Activated gamma-delta T cell treated with Interleukin-2 at 50 U/mL for 16 hours (primary cell): ENCODE measurements around the gene TBX3.

Source experiments
- DNase-seq: peaks from one replicate; pipeline ENCODE4 v3.0.0-alpha.2; 2020

Gene TBX3

DNA sequence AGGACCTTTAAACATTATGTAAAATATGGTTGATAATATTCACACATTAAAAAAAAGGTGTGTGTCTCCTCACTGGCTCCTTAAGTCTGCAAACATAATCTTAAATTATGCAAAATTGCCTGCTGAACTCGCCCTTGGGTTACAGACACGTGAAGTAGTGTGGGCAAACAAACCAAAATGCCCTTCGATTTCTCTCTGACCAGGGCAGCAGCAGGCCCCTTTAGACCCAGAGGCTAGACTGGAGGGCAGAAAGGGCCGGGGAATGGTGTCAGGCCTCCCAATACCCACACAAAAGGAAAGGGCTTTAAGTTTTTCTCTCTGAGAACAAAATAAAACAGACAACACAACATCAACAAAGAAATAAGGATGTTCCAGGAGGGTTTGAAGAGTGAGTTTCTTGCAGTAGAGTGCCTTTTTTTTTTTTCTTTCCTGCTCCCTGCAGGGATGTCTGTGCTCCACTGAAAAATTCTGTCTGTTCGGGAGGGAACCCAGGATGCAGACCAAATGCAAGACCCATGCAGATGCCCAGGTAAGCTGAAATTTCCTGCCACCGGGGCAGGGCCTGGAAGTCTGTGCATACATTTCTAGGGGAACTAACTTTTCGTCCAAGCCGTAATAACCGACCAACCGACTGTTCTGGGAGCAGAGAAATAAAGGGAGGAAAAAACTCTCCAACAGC is 1.7 kb downstream of the TBX3 start:
- no peak for DNase-seq

DNA sequence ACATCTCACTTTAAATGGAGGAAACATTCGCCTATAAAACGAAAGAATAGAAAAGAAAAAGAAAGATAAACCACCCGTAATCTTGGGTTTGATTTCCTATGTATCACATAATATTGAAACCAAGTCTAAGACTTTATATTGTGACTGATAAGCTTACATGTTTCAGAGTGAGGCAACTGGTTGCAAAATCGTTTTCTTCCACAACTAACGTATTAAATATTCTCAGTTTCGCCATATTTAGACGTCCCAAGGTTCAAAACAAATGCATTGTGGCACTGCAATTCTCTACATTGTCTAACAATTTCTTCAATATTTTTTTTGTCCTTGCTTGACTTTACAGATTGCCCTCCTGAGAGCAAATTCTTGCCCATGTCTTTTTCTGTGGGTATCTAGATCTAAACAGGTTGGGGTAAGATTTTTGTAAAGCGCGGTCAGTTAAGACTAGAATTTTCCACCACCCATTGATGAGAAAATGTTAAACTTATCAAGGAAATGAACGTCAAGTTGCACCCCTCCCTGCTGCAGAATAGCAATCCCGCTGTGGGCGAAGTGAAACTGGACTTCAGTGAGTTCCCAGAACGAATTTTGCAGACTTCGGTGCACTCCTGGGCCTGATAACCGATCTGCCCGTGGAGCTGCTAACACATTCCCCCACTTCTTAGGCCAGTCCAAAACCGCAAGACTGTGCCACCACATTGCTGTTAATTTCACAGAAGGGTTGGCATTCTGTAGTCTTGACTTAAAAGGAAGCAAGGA is 2.7 kb downstream of the TBX3 start:
- DNase-seq, result no peak

DNA sequence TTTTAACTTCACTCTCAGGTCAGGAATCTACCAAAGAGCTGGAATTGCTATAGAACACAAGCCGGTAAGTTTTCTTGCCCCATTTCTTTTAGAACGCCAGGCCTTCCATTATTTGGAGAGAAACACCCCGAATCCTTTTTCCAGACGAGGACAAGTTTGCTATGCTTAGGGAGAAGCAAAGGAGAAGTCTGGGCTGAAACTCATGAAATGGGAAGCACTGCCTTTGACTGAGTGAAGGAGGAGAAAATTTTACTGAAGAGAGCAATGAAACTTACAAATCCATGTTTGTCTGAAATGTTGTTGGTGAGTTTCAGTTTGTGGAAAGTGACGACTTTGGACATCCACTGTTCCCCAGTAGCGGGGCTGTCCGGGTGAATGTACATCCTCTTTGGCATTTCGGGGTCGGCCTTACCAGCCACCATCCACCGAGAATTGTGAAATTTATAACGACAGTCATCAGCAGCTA is 3.3 kb downstream of the TBX3 start:
- no peak for DNase-seq

DNA sequence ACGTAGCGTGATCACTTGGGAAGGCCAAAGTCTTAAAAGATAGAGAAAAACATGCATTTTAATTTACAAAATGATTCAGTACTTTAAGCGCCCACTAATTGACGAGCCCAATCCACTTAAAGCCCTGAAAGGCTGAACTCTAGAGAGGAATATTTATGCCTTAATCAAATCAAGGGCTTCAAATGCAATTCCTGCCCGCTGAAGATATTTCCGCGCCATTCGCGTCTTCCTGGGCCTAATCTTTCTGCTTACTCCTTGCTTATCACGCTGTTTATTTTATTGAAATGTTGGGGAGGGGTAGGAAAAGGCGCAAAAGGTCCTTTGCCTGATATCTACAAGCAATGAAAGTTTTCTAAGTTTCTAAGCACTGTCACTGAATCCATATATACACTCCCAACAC is 4.0 kb downstream of the TBX3 start:
- no peak for DNase-seq

DNA sequence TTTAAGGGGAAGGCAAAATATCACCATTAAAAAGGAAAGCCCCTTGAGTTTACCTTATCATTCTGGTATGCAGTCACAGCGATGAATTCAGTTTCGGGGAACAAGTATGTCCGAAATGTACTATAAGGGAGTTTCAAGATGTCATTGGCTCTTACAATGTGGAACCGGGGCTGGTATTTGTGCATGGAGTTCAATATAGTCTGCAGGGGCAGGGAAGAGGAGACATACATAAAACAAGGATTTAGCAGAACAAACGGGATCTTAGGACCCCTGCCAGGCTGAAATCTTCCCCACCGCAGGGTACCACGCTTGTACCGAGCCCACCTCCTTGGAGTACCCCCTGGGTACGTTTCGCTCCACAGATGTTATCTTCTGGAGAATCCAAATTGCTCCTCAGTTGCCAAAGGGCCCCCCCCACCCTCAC is 4.5 kb downstream of the TBX3 start:
- no peak for DNase-seq

DNA sequence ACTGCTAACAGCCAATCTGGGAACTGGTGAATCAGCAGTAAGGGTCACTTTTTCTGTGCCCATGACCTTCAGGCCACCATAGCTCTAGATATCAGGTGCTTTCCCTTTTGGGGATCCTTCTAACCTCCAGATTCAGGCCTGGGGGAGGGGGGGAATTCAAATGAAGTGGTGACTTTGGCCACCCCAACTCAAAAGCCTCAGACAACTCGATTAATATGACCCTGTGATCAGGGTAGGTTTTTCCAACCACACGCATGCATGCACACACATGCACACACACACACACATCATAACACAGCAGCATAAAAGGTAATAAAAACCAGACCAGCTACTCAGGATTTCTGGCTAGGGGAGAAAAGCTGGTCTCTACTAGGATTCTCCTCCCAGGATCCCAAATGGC is 5.3 kb downstream of the TBX3 start:
- no peak for DNase-seq

DNA sequence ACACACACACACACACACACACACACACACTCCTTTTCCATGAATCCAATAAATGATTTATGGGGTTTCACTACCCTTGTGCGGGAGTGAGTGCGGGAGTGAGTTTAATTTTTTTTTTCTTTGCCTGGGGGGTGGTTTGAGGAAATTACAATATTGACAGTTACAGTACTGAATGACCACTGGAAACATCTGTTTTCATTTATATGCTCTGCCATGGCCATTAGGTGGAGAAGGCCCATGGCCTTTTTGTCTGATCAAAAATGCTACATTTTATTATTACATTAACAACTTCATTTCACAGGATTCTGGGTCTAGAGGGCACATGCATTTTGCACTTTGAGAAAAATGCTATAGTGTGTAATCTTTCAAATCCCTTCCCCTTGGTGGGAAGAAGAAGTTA is 5.9 kb downstream of the TBX3 start:
- DNase-seq, result no peak

DNA sequence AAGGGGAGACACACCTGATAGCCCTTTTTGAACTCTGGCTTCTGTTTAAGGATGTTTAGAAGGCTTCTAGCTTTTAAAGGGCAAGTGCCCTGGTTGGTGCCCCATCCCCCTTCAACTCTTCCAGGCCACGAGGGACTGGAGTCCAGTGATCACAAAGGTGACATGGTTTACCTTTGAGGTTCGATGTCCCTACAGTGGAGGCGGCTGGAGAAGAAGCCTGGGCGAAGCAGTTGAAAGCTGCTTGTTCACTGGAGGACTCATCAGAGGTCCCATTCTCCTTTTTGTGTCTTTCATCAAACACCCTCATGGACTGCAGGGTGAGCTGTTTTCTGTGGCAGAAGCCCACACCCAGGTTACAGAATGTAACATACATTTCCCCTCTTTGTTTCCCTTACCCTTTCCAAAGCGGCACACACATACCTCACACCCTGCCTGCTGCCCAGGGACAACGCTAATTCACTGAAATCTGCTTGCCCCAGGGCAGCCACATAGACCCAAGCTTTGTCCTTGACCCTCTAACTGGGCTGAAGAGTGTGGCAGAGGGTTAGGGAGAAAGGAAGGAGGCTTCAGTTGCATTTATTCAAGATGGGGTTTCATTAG is 7.7 kb downstream of the TBX3 start:
- DNase-seq, result no peak

DNA sequence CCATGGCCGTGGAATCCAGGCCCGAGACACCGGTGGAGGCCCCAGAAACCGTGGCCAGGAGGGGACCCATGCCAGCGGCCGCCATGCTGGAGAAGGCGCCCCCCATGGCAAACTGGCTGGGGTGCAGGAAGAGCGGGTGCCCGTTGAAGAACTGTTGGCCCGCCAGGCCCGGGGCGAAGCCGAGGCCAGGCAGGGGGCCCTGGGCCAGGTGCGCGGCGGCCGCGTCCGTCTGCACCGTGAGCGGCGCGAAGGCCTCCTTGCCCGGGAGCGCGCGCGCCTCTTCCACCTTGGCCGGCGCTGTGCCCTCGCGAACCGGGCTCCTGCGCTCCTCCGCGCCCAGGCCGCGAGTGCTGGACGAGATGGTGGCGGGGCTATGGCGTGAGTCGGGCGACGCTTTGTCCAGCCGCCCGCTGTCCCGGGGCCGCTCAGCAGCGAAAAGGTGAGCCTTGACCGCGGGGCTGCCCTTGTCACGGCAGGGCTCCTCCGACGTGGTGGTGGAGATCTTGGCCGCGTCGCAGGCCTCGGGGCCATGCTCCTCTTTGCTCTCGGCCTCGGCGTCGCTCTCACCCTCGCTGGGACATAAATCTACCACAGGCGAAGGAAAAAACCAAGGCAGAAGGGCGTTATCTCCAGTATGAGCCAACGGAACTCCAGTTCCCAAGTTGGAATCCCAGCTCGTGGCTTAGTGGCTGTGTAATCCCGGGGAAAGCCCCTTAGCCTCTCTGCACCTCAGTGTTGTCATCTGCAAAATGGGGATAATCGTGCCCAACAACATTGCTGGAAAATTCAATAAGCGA is 9.5 kb downstream of the TBX3 start:
- DNase-seq, result no peak

DNA sequence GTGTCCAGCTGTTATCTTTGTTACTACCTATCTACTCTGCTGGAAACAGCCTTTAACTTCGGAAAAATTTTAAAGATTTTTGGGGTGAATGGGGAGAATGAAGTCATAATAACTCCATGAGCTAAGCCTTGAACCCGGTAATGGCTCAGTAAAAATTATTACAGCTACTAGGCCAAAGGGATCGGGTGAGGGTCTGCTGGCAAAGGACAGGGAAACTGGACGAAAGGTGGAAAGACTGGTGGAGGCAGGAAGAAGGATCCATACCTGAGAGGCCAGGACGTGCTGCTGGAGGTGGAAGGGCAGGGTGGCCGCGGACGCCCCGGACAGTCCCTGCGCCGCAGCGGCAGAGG is 10.1 kb downstream of the TBX3 start:
- no peak for DNase-seq

DNA sequence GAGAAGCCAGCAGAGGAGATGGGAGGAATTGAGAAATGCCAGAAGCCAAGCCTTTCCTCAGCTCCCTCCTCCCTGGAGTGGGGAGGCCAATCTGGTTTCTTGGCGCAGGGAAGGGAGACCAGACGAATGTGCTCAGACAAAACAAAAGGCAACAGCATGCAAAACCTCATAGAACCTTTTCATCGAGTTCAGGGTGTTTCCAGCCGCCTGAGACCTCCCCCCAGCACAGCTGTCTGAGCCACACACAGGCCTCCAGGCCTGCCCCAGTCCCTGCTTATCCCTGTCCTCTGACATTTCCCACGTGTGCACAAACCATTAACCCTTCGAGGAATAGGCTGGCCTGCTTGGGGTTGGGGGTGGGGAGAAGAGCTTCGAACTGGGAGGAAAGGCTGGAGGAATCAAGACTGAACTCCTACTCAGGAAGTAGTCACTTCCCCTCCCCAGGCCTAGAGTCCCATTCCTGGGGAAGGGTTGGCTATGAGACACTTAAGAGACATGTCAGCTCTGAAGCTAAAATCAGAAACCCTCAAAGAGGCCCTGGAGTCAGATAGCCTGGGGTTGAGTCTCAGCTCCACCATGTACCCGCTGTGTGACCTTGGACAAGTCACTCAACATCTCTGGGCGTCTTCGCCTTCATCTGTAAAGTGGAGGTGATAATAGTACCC is 10.7 kb downstream of the TBX3 start:
- no peak for DNase-seq

DNA sequence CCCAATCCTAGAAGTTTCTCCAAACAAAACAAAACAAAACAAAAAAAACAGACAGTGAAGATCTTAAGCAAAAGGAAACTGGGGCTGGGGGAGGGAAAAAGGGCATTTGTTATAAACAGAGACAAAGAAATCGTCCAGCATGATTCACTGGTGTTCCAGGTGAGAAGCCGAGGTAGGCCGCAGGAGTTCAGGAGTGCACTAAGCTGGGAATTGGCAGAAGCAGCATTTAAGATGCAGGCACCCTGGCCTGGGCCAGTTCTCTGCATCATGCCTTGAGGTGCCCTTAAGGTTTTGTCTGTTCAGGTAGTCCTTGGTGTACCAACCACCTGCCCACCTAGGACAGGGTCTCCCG is 11.2 kb downstream of the TBX3 start:
- DNase-seq, result no peak

DNA sequence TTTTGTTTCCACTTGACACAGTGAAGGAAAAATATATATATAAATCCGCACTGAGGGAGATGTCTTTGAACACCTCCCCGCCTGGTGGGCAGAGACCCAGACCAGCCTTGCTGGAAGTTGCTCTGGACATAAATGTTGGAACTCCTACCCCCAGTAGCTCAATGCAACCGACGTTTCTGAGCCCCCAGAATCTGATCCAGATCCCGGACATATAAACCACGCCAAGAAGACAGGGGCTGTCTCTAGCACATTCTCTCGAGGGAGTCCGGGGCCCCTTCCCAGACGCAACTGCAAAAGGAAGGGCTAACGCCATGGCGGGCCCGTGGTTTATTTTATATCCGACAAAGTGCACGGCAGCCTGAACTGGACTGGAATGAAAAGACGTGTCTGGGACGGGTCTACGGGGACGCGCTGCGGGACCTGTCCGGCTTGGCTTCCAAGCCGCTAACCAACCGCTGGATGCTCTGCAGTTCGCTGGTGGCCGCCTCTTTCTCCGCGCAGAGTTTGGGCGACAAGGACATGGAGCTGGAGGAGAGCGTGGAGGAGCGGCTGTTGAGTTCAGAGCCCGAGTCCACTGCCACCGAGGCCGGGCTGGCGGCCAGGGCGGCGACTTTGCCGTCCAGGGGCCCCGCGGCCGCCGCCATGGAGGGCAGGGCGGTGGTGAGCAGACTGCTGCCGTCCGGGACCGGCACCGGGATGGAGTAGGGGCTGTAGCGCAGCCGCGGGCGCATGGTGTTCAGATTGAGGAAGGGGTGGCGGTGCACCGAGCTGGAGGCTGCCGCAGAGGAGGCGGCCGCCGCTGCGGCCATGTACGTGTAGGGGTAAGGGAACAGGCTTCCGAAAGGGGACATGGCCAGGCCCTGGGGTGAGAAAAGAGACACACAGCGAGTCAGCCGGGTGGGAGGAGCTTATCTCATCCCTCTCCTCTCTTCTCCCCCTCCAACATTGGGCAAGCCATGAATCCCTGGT is 12.2 kb downstream of the TBX3 start:
- no peak for DNase-seq

DNA sequence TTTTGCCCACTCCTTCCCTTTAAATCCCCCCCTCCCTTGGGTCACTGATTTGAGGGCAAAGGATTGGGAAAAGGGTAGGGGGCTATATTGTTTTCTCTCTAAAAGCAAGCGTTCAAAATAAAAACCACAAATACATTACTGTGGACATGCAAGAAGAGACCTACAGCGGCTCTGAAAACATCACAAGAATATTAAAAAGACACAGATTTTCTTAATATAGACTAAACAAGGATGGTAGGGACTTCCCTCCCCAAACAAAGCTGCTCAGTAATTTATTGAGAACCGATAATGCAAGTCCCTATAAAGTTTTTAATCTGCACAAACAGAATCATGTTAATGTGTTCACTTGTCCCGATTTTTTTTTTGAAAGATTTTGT is 12.9 kb downstream of the TBX3 start:
- no peak for DNase-seq

DNA sequence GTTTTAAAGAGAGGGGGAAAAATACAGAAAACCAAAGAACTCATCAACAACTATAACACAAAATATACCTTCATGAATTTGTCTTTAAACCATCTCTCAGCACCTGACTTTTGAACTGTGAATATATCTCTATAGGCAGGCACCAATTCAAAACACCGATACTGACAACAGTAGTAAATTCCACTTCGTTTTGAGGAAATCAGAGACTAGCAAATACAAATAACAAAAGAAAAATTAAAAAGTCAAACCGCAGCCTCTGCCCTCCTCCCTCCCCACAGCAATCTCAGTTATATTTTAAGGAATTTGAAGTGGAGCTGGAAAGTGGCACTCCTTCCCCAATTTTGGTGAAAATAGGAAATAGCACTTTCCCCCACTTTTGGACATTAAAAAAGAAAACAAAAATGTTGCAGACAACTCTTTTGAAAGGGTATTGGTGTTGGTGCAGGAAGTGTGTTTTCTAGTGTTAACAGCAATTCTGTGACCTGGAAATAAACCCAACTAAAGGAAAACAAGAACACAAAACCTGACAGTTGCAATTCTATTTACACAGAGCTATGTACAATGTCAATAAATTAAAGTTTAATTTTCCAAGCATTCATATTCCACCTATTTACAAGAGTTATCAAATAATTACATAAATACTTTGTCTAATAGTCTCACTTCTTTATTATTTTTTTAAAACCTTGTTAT is 13.5 kb downstream of the TBX3 start:
- no peak for DNase-seq

DNA sequence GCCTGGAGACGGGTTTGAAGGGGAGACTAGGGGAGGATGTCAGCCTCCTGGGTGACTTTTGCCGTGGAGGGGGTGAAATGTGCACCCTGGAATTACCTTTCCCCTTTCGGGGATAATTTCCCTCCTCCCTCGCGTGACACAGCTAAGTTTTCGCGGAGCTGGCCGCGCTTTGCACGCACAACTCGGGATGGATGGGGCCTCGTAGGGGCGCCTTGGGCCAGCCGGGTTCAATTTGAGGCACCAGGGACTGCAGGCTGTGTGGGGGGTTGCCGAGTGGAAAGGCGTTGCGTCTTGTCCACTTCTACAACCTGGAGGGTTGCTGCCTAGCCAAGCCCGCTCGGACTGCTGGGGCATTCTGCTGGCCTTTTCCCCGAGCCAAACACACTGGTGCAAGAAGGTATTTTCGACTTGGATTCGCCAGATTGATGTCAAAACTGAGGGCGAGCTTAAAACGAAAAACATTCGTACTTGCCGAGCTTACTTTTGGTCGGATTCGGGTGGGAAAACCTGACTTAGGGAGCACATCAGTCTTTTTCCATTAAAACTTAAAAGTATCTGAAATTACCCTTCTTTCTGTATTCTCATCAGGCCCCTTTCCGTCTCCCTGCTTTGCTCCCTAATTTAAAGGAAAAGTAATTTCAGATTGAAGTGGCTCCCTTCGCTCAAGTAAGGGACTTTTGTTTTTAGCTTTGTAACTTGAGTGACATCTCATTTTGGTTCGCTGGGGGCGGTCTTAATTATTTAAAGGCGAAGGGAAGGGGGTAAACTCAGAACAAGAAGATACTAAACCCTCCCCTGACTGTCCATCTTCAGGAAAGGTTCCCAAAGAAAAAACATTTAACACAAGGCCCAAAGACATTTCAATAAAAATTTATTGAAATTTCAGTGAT is 14.3 kb downstream of the TBX3 start:
- no peak for DNase-seq

DNA sequence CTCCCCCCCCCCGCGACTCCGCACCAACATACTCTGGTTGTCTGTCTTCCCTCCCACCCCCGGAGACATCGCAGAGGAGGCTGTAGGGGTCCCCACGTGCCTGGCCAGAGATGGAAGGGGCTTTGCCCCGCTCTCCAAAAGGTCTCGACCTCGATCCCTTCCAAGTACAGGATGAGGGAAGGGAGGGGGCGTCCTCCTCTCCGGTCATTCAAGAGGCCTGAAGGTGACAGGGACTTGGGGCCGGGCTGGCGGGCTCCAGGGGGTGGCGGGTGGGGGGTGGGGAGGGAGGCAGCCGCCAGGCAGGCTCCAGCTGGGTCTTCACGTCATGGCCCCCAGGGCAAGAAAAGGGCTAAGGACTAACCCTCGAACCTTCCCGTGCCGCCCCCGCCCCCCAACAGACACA is 15.1 kb downstream of the TBX3 start:
- DNase-seq, result no peak

DNA sequence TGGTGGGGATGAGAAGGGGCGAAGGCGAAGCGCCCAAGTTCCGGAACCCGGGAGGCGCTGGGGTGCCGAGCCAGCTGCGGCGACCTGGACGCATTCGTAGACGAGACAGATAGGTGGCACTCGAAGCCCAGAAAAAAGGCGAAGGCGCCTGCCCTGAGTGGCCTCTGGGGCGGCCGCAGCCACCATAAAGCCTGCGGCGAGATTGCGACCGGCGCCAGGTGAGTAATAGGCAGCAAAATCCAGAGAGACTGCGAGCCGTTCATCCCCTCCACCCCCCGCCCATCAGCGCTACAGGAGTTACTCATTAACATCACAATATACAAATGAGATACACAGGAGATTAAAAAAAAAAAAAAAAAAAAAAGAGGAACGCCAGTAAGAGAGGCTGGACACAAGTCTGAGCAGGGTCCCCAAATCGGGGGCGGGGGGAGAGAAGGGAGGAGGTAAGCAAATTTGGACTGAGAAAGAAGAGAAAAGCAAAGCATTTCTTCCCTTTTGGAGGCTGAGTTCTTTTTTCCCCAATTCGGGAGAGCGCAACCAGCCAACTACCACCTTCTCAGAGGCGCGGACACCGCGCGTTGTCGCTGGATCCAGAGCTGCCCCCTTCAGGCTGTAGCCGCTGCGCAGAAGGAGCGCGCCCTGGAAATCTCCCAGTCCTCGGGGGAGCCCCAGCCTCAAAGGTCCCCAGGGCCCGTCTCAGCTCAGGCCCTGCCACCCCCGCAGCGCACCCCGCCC is 15.7 kb downstream of the TBX3 start:
- no peak for DNase-seq

DNA sequence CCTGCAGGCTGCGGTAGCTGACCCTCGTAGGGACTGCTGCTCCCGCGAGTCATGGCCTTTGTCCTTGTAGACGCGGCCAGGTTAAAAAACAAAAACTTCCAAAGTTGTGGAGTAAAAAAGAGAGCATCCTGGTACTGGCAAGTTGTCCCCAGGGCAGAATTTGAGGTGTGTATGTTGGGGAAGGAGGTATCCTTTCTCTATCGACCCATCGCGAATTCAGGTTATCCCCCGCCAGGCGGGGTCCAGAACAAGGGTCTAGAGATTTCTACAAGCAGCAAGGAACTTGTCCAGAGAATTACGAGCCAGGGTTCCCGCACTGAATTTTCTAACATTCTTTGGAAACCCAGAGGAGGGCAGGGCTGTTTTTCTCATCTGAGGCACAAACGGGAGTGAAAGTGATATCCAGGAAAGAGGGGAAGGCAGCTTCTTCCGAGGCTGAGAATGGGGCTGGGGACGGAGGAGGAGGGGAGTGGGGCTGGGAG is 16.3 kb downstream of the TBX3 start:
- no peak for DNase-seq
